ENCODE data around the gene SELE.

The SELE gene

GRCh38 chr1:169733924-169734323 lies at the start of gene SELE:
TSS of gene SELE (minus strand) at chr1:169734079. CDS start at chr1:169733612, 467 bp downstream.
- DNase-seq, result no peak

GRCh38 chr1:169782596-169782995 lies 48.7 kb upstream of the SELE start:
- no peak for DNase-seq

- no peak for DNase-seq
Observed at GRCh38 chr1:169779970-169780369, 46.1 kb upstream of the SELE start.

GRCh38 chr1:169779150-169779549 lies 45.3 kb upstream of the SELE start:
- no peak for DNase-seq

GRCh38 chr1:169776440-169776839 lies 42.6 kb upstream of the SELE start:
- DNase-seq, result no peak

- no peak for DNase-seq
Observed at GRCh38 chr1:169768161-169768560, 34.3 kb upstream of the SELE start.

- no peak for DNase-seq
Observed at GRCh38 chr1:169765580-169766331, 31.9 kb upstream of the SELE start.

GRCh38 chr1:169764919-169765318 lies 31.0 kb upstream of the SELE start:
- no peak for DNase-seq

- no peak for DNase-seq
Observed at GRCh38 chr1:169762699-169763098, 28.8 kb upstream of the SELE start.

- no peak for DNase-seq
Observed at GRCh38 chr1:169759038-169759437, 25.2 kb upstream of the SELE start.

- DNase-seq, result no peak
Observed at GRCh38 chr1:169753549-169753948, 19.7 kb upstream of the SELE start.

GRCh38 chr1:169750041-169750440 lies 16.2 kb upstream of the SELE start:
- no peak for DNase-seq

GRCh38 chr1:169746550-169746949 lies 12.7 kb upstream of the SELE start:
- DNase-seq, result no peak

GRCh38 chr1:169745015-169745861 lies 11.4 kb upstream of the SELE start:
- no peak for DNase-seq

GRCh38 chr1:169741666-169742394 lies 8.0 kb upstream of the SELE start:
- DNase-seq, result no peak

GRCh38 chr1:169739980-169740379 lies 6.1 kb upstream of the SELE start:
- DNase-seq, result no peak

- DNase-seq, result no peak
Observed at GRCh38 chr1:169731446-169731845, 2.4 kb downstream of the SELE start.

- no peak for DNase-seq
Observed at GRCh38 chr1:169729991-169730390, 3.9 kb downstream of the SELE start.

- no peak for DNase-seq
Observed at GRCh38 chr1:169727307-169727706, 6.6 kb downstream of the SELE start.

GRCh38 chr1:169726851-169727250 lies 7.0 kb downstream of the SELE start:
- DNase-seq, result no peak

GRCh38 chr1:169725930-169726329 lies 7.9 kb downstream of the SELE start:
- no peak for DNase-seq

GRCh38 chr1:169724168-169724567 lies 9.7 kb downstream of the SELE start:
- DNase-seq, result no peak

GRCh38 chr1:169723763-169724162 lies 10.1 kb downstream of the SELE start:
- DNase-seq, result no peak

- DNase-seq, result no peak
Observed at GRCh38 chr1:169722779-169723178, 11.1 kb downstream of the SELE start.

All from CD4-positive, alpha-beta T cell treated with Interleukin-4 for 1 hour (primary cell).